Loucy (cell line): Measurements from ENCODE around the gene KLHL10.

Experiments used
- H2AFZ ChIP-seq: fragments of 200-600 bp; sonication (generic); 2 replicates; pipeline ENCODE4 v1.6.0; 2016; ENCODE audit warnings: antibody characterized with exemption, mild to moderate bottlenecking, low read length, moderate library complexity
- H3F3A ChIP-seq: fragments of 200-600 bp; 2 replicates; pipeline ENCODE4 v1.6.0; 2016; ENCODE audit warnings: antibody characterized with exemption, low read depth, mild to moderate bottlenecking
- H3K27me3 ChIP-seq: fragments of 200-600 bp; sonication (generic); 2 replicates; pipeline ENCODE4 v1.6.1; 2014; ENCODE audit warnings: low read length, mild to moderate bottlenecking; ENCODE audit not compliant: insufficient read depth, poor library complexity, severe bottlenecking
- H3K36me3 ChIP-seq: fragments of 200-600 bp; sonication (generic); 2 replicates; pipeline ENCODE4 v1.6.1; 2016; ENCODE audit warnings: low read length; ENCODE audit not compliant: insufficient read depth
- H3K4me1 ChIP-seq: fragments of 200-600 bp; sonication (generic); 2 replicates; pipeline ENCODE4 v1.5.1; 2014; ENCODE audit warnings: low read length, mild to moderate bottlenecking; ENCODE audit not compliant: insufficient read depth, poor library complexity, severe bottlenecking
- H3K4me2 ChIP-seq: fragments of 200-600 bp; sonication (generic); 2 replicates; pipeline ENCODE4 v1.6.0; 2014; ENCODE audit warnings: antibody characterized with exemption, low read length, low read depth, mild to moderate bottlenecking; ENCODE audit not compliant: poor library complexity, severe bottlenecking
- H3K4me3 ChIP-seq: fragments of 200-600 bp; sonication (generic); 2 replicates; pipeline ENCODE4 v1.5.1; 2014; ENCODE audit warnings: low read length, mild to moderate bottlenecking, mixed read lengths; ENCODE audit not compliant: poor library complexity, severe bottlenecking
- H3K79me2 ChIP-seq: fragments of 200-600 bp; sonication (generic); 2 replicates; pipeline ENCODE4 v1.6.1; 2014; ENCODE audit warnings: low read length; ENCODE audit not compliant: insufficient read depth
- H3K9ac ChIP-seq: fragments of 200-600 bp; sonication (generic); 2 replicates; pipeline ENCODE4 v1.6.0; 2014; ENCODE audit warnings: mild to moderate bottlenecking, low read depth, low read length, moderate library complexity; ENCODE audit not compliant: poor library complexity, severe bottlenecking
- H3K9me2 ChIP-seq: fragments of 200-600 bp; sonication (generic); replicated peaks from 2 replicates; pipeline ENCODE4 v1.6.1; 2016; ENCODE audit warnings: low read depth, low read length, mixed read lengths
- H3K9me3 ChIP-seq: fragments of 200-600 bp; sonication (generic); 2 replicates; pipeline ENCODE4 v1.6.1; 2014; ENCODE audit warnings: mild to moderate bottlenecking, antibody characterized with exemption, low read length, low read depth; ENCODE audit not compliant: insufficient read depth
- H4K20me1 ChIP-seq: fragments of 200-600 bp; sonication (generic); 2 replicates; pipeline ENCODE4 v1.6.0; 2014; ENCODE audit warnings: antibody characterized with exemption, low read length, mild to moderate bottlenecking; ENCODE audit not compliant: insufficient read depth, poor library complexity, severe bottlenecking
- CTCF ChIP-seq: fragments of 200-600 bp; sonication (generic); conservative IDR thresholded peaks from 2 replicates; pipeline ENCODE4 v1.5.1; 2014; ENCODE audit warnings: mild to moderate bottlenecking, antibody characterized with exemption, low read length
- EZH2phosphoT487 ChIP-seq: fragments of 200-600 bp; IDR thresholded peaks from 2 replicates; pipeline ENCODE4 v1.6.1; 2018; ENCODE audit warnings: antibody characterized with exemption, mild to moderate bottlenecking, moderate library complexity, borderline replicate concordance

Gene KLHL10

GRCh38 chr17:41891135-41892020 lies 53.8 kb downstream of the KLHL10 start:
- Histone ChIP-seq H4K20me1 (no peaks in the 10 kb centered on the region), H3K9me3 (no peaks in the 10 kb centered on the region)

GRCh38 chr17:41892021-41892376 lies 54.4 kb downstream of the KLHL10 start:
- H3K4me3 ChIP-seq: no peak overlapping the region
- no peaks in the 10 kb centered on the region for H3K9me3 ChIP-seq
- no peaks in the 10 kb centered on the region for H4K20me1 ChIP-seq
- H3K4me2 ChIP-seq: no peak overlapping the region
- no peak overlapping the region for H3K9ac ChIP-seq
- TF ChIP-seq EZH2phosphoT487 (no peak), CTCF (no peak)
- no peaks in the 10 kb centered on the region for H3K79me2 ChIP-seq
- no peaks in the 10 kb centered on the region for H3K27me3 ChIP-seq
- H3K9me2 ChIP-seq: no peaks in the 10 kb centered on the region
- H3K36me3 ChIP-seq: peaks cover 88% of the 10 kb centered on the region; the same call in 1 of the 2 replicates
- H2AFZ ChIP-seq: no peak overlapping the region
- H3K4me1 ChIP-seq: no peaks in the 10 kb centered on the region
- H3F3A ChIP-seq: no peaks in the 10 kb centered on the region

More at GRCh38 chr17:41891135-41892020, 53.8 kb downstream of the KLHL10 start:
- H3K9me2 ChIP-seq: no peaks in the 10 kb centered on the region
- peaks cover 88% of the 10 kb centered on the region; the same call in 1 of the 2 replicates for H3K36me3 ChIP-seq
- H3F3A ChIP-seq: no peaks in the 10 kb centered on the region
- no peak overlapping the region for H3K9ac ChIP-seq
- no peak overlapping the region for H3K4me3 ChIP-seq
- H3K79me2 ChIP-seq: no peaks in the 10 kb centered on the region
- H3K27me3 ChIP-seq: no peaks in the 10 kb centered on the region
- H3K4me2 ChIP-seq: no peak overlapping the region
- no peaks in the 10 kb centered on the region for H3K4me1 ChIP-seq
- TF ChIP-seq EZH2phosphoT487: no peak
- no peak overlapping the region for H2AFZ ChIP-seq

GRCh38 chr17:41893384-41893783 lies 55.8 kb downstream of the KLHL10 start:
- Histone ChIP-seq H3K9ac (no peak overlapping the region), H3K4me1 (no peaks in the 10 kb centered on the region), H3K4me2 (no peak overlapping the region), H3K4me3 (no peak overlapping the region), H3K36me3 (peaks cover 88% of the 10 kb centered on the region; the same call in 1 of the 2 replicates), H3K9me2 (no peaks in the 10 kb centered on the region), H3K79me2 (no peaks in the 10 kb centered on the region), H4K20me1 (no peaks in the 10 kb centered on the region), H3K9me3 (no peaks in the 10 kb centered on the region), H3F3A (no peaks in the 10 kb centered on the region), H3K27me3 (no peaks in the 10 kb centered on the region), H2AFZ (no peak overlapping the region)
- TF ChIP-seq EZH2phosphoT487 (no peak), CTCF (no peak)
